GM12801 (cell line): ENCODE results near the gene RBP3.

Source experiments
- TF ChIP-seq, protein P1 (sequence below): IDR thresholded peaks from one replicate; pipeline ENCODE4 v1.5.1; 2011; ENCODE audit warnings: control low read depth; ENCODE audit not compliant: insufficient read length; ENCODE audit errors: extremely low read depth

RBP3 gene

DNA sequence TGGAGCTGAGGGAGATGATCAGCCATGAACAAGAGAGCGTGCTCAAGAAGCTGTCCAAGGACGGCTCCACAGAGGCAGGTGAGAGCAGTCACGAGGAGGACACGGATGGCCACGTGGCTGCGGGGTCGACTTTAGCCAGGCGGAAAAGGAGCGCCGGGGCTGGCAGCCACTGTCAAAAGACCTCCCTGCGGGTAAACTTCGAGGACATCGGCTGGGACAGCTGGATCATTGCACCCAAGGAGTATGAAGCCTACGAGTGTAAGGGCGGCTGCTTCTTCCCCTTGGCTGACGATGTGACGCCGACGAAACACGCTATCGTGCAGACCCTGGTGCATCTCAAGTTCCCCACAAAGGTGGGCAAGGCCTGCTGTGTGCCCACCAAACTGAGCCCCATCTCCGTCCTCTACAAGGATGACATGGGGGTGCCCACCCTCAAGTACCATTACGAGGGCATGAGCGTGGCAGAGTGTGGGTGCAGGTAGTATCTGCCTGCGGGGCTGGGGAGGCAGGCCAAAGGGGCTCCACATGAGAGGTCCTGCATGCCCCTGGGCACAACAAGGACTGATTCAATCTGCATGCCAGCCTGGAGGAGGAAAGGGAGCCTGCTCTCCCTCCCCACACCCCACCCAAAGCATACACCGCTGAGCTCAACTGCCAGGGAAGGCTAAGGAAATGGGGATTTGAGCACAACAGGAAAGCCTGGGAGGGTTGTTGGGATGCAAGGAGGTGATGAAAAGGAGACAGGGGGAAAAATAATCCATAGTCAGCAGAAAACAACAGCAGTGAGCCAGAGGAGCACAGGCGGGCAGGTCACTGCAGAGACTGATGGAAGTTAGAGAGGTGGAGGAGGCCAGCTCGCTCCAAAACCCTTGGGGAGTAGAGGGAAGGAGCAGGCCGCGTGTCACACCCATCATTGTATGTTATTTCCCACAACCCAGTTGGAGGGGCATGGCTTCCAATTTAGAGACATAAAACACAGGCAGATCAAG lies 22.6 kb upstream of the RBP3 start:
- TF ChIP-seq, protein P1, sequence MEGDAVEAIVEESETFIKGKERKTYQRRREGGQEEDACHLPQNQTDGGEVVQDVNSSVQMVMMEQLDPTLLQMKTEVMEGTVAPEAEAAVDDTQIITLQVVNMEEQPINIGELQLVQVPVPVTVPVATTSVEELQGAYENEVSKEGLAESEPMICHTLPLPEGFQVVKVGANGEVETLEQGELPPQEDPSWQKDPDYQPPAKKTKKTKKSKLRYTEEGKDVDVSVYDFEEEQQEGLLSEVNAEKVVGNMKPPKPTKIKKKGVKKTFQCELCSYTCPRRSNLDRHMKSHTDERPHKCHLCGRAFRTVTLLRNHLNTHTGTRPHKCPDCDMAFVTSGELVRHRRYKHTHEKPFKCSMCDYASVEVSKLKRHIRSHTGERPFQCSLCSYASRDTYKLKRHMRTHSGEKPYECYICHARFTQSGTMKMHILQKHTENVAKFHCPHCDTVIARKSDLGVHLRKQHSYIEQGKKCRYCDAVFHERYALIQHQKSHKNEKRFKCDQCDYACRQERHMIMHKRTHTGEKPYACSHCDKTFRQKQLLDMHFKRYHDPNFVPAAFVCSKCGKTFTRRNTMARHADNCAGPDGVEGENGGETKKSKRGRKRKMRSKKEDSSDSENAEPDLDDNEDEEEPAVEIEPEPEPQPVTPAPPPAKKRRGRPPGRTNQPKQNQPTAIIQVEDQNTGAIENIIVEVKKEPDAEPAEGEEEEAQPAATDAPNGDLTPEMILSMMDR, result no peak

DNA sequence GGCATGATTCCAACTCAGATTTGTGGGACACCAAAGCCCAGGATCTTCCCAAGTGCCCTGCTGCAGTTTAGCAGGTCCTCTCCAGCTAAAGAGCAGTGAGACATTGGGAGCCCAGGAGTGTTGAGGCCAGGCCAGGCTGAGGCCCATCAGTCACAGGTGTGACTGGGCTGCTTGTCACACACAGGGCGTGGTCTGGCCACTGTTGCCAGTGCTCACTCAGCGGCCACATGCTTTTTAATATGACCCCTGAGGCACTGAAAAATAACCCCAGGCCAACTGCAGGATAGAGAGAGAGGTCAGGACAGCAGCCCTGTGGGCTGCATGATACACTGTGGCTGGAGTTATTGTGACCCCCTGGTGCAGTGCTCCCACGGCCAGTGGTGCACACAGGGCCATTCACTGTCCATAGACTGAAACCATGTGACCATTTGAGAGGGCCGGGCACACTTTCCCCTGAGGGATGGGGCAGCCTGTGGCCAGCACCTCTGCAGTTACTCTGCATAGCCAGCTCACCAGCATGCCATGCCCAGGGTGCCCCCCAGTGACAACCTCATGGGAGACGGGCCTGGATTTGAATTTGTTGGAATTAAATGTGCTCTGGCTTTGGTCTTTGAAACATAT lies 21.7 kb upstream of the RBP3 start:
- TF ChIP-seq, protein P1, result no peak

DNA sequence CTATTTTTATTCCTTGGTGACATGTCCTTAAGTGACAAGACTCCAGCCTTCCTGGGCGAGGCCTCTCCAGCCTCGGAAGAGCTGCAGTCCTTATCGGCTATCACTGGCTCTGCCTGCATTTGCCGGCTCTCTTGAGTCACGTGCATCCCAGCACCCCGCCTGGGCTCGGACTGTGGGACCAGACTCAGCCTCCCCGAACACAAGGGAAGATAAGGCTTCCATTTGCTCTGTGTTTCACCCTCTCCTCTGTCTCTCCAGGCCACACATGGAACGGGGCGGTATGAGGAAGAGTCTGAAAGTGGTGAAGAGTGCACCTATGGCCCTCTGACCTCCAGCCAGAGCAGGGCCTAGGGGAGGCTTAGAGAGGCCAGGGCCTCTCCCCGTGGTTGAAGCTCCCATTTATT lies 21.2 kb upstream of the RBP3 start:
- TF ChIP-seq, protein P1, result no peak

DNA sequence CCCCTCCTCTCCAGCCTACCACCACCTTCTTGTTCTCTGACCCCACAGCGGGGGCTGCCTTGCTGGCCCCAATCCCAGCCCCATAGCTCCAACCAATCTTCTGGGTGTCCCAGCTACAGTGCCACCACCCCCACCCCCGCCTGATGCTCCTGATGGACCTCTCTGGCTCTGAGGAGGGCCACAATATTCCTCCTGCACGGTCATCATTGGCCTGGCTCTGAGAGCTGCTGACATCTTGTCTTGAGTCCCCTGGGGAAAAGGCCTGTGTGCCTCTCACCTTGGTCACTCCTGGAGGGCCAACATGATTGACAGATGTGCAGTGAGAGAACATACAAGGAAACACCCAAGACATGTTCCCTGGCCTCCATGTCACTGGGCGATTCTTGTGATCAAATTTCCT lies 18.3 kb upstream of the RBP3 start:
- TF ChIP-seq, protein P1, result no peak

DNA sequence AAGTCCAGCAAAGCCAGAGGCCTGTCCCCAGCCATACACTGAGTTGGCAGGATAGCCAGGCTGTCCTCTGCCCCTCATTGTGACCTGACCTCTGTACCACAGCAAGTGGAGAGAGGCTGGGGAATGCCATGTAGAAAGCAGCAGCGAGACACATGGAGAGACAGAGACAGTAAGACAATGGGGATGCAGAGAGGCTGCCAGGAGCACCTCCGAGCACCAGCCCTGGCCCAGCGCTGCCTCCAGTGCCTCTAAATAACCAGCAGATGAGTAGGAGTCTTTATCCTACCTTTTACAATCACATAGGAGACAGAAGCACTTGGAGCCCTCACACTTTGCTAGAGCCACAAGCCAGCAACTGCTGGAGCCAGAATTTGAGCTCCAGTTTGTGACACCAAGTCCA lies 17.8 kb upstream of the RBP3 start:
- TF ChIP-seq, protein P1, result no peak

DNA sequence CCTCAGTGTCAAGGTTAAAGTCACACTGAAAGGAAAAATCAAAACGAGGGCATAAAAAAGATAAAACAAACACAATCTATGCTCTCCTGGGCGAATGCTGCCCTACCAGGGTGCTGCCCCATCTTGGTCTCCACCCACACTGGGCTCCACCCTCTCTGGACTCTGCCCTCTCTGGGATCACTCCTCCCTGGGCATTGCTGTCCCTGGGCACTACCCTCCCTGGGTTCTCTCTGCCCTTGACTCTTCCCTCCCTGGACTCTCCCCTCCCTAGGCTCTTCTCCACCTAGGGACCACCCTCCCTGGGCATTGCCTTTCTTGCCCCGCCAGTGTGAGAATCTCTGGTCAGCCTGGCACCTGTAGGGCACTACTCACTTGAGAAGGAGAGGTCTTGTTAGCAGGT lies 17.4 kb upstream of the RBP3 start:
- TF ChIP-seq, protein P1, result no peak

DNA sequence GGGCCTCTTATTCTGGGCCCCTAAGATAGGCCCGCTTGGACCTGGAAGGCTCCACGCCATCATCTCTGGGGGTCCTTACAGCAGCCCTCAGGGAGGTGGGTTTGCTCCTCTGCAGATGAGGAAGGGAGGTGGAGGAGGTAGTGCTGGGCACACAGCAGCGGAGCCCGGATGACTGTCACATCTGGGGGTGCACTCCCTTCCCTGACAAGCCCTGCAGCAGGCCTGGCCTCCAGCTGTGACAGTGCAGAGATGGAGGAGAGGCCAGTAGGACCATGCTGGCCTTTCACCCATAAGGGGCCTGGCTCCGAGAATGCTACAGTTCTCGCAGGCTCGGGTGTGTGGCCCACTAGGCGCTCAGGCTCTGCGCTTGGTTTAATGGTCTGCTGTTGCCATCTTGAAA lies 16.7 kb upstream of the RBP3 start:
- TF ChIP-seq, protein P1, result no peak
